Urothelium cell line (cell line): ENCODE measurements around the gene VPS33A.
A peak's percentile ranks its signal among the peaks of the same experiment; 100 is the strongest.
"Not testable (repeated sequence)": the region's sequence is repeated elsewhere in the genome, so short reads cannot be mapped to it uniquely, and the experiment has no call there.

Source experiments
- DNase-seq: peaks from one replicate; pipeline ENCODE4 v3.0.0; 2011; ENCODE audit warnings: low spot score, mixed read lengths
- FAIRE-seq: peaks from 2 replicates; lab custom pipeline; 2011; peaks lifted over from hg19 to GRCh38; lab: Jason Lieb, UNC

The VPS33A gene

GRCh38 chr12:122266230-122266901 lies at the start of gene VPS33A:
TSS of gene VPS33A (minus strand) at chr12:122266494. CDS start at chr12:122266408, 86 bp downstream.
- DNase-seq (peak; percentile 96), FAIRE-seq (peak; percentile 92)

- DNase-seq: no peak
- no peak for FAIRE-seq
These were observed 46.6 kb upstream of the VPS33A start for GRCh38 chr12:122312926-122313325.

GRCh38 chr12:122311696-122312095 lies 45.4 kb upstream of the VPS33A start:
- FAIRE-seq (no peak), DNase-seq (no peak)

DNA sequence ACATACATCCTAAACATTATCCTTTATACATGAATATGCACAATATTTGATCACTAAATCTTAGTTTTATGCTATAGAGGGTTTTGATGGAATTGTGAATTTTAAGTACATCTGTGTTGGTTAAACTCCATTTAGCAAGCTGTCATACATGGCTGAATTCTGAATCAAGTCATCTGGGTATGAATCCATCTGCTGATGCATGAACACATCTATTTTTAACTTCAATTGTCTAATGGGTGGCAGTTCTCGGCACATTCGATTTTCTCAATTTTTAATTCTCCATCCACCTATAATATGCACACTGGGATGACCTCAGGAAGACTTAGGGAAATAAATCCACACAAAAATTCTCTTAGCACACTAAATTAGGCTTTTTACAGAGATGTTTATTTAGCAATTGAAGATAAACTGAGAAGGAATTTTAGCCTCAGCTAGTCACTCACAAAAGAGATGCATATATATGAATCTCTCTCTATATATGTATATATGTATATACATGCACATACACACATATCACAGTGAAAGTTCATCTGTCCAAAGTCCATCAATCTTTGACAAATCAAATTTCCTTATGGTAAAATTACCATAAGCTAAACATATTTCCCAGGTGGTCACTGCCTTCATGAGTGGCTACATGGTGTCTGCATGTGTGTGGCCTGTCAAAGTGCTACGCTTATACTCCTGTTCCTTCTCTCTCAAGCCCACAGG lies 44.5 kb upstream of the VPS33A start:
- FAIRE-seq (no peak), DNase-seq (no peak)

- no peak for DNase-seq
- no peak for FAIRE-seq
These were observed 43.3 kb upstream of the VPS33A start for GRCh38 chr12:122309564-122310121.

DNA sequence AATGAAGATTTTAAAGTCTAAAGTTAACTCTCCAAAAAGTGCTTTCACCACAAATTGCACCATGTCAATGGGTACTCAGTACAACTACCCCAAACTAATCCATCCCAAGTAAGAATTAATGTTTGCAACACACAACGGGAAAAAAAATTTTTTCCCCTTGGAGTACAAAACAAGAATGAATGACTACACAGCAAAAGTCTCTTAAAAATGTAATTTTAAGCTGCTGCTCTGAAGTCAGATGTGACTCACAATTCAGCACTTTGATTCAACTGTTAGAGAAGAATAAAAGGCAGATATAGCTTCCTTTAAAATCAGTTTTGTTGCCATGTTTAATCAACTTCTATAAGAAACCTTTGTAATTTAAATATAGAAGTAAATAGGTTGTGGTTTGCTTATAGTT lies 42.5 kb upstream of the VPS33A start:
- DNase-seq (no peak), FAIRE-seq (no peak)

DNA sequence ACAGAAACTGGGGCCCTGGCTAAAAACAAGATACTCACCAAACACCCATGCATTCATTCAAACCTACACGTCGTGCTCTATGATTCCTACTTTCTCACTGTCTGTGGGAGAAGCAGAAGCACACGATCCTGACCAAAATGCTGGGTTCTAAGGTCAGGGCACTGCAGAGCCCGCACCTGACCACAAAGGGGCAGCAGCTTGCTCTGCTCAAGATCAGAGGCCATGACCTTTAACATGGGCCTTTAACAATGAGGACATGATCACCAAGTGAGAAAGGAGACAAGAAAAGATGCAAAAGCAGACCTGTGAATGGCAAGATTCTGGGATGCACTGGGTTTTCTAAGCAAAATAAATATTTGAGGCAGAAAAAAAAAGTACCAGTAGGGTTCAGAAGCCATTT lies 40.1 kb upstream of the VPS33A start:
- DNase-seq: no peak
- no peak for FAIRE-seq

DNA sequence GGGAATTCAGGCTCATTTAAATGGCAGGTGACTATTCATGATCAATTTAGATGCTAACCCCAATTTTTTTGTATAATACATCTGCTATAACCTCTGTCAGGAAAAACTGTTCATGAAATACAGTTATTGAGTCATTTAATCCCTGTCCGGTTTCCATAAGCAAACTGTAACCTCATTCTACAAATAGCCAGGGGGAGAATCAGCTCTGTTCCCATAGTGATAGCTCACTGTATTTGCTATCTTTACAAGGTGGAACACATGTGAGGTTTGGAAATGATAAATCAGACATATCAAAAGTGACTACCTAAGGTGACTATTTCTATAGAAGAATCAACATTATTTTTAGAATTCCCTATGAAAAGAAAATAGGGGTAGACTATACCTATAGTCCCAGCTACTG lies 38.6 kb upstream of the VPS33A start:
- DNase-seq: no peak
- FAIRE-seq: no peak

- no peak for DNase-seq
- no peak for FAIRE-seq
These were observed 36.8 kb upstream of the VPS33A start for GRCh38 chr12:122303068-122303467.

GRCh38 chr12:122298071-122298748 lies 31.9 kb upstream of the VPS33A start:
- FAIRE-seq (no peak), DNase-seq (no peak)

- FAIRE-seq: no peak
- no peak for DNase-seq
These were observed 31.2 kb upstream of the VPS33A start for GRCh38 chr12:122297494-122297893.

DNA sequence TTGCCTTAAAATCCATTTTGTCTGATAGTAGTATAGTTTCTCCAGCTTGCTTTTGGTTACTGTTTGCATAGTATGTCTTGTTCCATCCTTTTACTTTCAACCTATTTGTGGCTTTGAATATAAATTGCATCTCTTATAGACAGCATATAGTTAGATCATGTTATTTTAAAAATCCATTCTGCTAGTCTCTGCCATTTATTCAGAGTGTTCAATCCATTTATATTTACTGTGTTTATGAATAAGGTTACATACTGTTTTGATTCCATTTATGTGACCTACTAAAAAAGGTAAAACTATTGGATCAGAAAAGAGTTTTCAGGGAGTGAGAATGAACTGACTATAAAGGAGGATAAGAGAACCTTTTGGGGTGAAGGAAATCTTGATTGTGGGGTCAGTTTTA lies 29.6 kb upstream of the VPS33A start:
- FAIRE-seq: no peak

GRCh38 chr12:122293081-122293480 lies 26.8 kb upstream of the VPS33A start:
- FAIRE-seq (no peak), DNase-seq (no peak)

More for the DNA sequence above, 29.6 kb upstream of the VPS33A start:
- DNase-seq: no peak

DNA sequence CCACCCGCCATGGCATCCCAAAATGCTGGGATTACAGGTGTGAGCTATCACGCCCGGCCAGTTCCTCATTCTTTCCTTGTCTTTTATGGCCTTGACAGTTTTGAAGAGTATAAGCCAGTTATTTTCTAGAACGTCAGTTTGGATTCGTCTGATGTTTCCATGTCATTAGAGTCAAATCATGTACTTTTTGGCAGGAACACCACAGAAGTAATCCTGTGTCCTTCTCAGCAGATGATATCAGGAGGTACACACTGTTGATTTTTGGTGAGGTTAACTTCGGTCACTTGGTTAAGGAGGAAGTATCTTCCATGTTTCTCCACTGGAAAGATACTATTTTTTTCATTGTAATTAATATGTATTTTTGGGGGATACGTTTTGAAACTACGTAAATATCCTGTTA lies 25.1 kb upstream of the VPS33A start:
- DNase-seq: no peak
- no peak for FAIRE-seq

- FAIRE-seq: no peak
These were observed 17.4 kb upstream of the VPS33A start for GRCh38 chr12:122283680-122284079.

GRCh38 chr12:122282061-122282460 lies 15.8 kb upstream of the VPS33A start:
- FAIRE-seq (no peak), DNase-seq (peak; percentile 49)

More at GRCh38 chr12:122283680-122284079, 17.4 kb upstream of the VPS33A start:
- no peak for DNase-seq

GRCh38 chr12:122276242-122276641 lies 9.9 kb upstream of the VPS33A start:
- DNase-seq (no peak), FAIRE-seq (no peak)

GRCh38 chr12:122275459-122275858 lies 9.2 kb upstream of the VPS33A start:
- no peak for DNase-seq
- no peak for FAIRE-seq

GRCh38 chr12:122265886-122266229 lies 436 bp downstream of the VPS33A start:
- DNase-seq (no peak), FAIRE-seq (no peak)

DNA sequence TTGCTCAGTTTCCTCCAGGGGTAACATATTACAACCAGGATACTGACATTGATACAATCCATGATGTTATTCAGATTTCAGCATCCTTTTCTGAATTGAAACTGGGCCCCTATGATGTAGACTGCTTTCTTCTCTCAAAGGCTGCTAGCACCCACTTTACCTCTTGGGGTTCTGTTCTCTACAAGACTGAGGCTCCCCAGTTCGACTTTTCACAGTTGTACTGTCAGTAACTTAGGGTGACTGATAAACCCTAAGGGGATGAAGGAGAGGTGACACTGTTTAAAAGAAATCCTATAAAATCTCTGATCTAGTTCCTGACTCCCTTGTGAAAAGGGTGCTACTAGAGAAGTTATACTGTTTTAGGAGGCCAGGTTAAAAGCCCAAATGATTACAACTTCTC lies 818 bp downstream of the VPS33A start:
- DNase-seq: no peak
- FAIRE-seq: no peak

DNA sequence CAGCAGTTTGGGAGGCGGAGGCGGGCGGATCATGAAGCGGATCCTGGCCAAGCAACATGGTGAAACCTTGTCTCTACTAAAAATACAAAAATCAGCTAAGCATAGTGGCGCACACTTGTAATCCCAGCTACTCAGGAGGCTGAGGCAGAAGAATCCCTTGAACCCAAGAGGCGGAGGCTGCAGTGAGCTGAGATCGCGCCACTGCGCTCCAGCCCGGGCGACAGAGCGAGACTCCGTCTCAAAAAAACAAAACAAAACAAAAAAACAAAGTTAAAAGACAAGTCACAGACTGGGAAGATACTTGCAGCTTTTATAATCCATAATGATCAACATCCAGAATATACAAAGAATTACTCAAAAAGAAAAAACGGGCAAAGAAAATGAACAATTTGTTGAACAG lies 5.6 kb downstream of the VPS33A start:
- DNase-seq, FAIRE-seq: not testable (repeated sequence)

DNA sequence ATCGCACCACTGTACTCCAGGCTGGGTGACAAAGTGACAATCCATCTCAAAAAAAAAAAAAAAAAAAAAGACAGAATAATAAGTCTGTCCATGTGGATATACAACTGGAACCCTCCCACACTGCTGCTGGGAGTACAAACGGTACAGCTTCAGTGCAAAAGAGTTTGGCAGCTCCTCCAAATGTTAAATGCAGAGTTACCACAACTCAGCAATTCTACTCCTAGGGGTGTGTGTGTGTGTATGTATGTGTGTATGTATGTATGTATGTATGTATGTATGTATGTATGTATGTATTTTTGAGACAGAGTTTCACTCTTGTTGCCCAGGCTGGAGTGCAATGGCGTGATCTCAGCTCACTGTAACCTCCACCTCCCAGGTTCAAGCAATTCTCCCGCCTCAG lies 7.4 kb downstream of the VPS33A start:
- not testable (repeated sequence) for FAIRE-seq

More for the DNA sequence above, 7.4 kb downstream of the VPS33A start:
- DNase-seq: not testable (repeated sequence)
